NCI-H526 treated with DMSO at 0.1 percent for 48 hours (cell line): Measurements from ENCODE around the gene ZNF324.
A peak's percentile ranks its signal among the peaks of the same experiment; 100 is the strongest.
"Not testable (repeated sequence)": the region's sequence is repeated elsewhere in the genome, so short reads cannot be mapped to it uniquely, and the experiment has no call there.

Source experiments
- DNase-seq: peaks from one replicate; lab custom pipeline; 2025; lab: John Stamatoyannopoulos, UW

The ZNF324 gene

GRCh38 chr19:58471736-58472135 lies 4.9 kb downstream of the ZNF324 start:
- no peak for DNase-seq

GRCh38 chr19:58473775-58474174 lies 6.9 kb downstream of the ZNF324 start:
- DNase-seq: no peak

GRCh38 chr19:58474291-58474996 lies 7.6 kb downstream of the ZNF324 start:
- no peak for DNase-seq

- DNase-seq: no peak
These were observed 8.3 kb downstream of the ZNF324 start for GRCh38 chr19:58474997-58475713.

- DNase-seq: peak; percentile 91
These were observed 9.0 kb downstream of the ZNF324 start, which contains the start of gene ZNF446 for GRCh38 chr19:58475714-58476497. TSS of gene ZNF446 (plus strand) at chr19:58476352. CDS start at chr19:58477219, 867 bp downstream.

DNA sequence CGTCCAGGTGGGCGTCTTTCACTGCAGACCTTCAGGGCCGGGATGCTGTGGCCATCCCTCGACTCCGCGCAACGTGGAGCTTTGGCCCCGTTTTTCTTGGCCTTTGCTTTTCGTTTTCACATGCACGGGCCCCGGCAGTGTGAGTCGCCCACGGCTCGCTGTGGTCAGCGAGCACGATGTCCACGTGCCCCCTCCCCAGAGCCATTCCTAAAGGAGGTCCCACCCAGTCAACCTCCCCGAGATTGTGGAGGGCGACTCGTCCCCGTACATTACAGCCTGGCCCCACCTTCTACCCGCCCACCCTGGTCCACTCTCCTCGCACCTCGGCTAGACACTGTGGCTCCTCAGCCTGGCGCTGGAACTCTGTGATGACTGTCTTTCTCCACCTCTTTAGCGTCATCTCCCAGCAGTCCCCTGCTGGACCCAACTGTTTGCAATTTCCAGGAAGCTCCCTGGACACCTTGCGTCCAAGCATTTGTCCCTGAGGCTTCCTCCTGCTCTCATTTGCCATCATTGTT lies 9.7 kb downstream of the ZNF324 start:
- DNase-seq: no peak

DNA sequence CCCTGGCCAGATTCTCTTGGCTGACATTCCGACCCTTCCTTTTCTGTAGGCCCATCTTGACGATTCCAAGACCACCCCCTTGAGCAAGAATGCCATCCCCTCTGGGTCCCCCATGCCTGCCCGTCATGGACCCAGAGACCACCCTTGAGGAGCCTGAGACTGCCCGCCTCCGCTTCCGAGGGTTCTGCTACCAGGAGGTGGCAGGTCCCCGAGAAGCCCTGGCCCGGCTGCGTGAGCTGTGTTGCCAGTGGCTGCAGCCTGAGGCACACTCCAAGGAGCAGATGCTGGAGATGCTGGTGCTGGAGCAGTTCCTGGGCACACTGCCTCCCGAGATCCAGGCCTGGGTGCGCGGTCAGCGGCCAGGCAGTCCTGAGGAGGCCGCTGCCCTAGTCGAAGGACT lies 10.2 kb downstream of the ZNF324 start:
- no peak for DNase-seq

GRCh38 chr19:58477871-58478270 lies 11.0 kb downstream of the ZNF324 start:
- no peak for DNase-seq

- DNase-seq: no peak
These were observed 12.4 kb downstream of the ZNF324 start for GRCh38 chr19:58479303-58479702.

DNA sequence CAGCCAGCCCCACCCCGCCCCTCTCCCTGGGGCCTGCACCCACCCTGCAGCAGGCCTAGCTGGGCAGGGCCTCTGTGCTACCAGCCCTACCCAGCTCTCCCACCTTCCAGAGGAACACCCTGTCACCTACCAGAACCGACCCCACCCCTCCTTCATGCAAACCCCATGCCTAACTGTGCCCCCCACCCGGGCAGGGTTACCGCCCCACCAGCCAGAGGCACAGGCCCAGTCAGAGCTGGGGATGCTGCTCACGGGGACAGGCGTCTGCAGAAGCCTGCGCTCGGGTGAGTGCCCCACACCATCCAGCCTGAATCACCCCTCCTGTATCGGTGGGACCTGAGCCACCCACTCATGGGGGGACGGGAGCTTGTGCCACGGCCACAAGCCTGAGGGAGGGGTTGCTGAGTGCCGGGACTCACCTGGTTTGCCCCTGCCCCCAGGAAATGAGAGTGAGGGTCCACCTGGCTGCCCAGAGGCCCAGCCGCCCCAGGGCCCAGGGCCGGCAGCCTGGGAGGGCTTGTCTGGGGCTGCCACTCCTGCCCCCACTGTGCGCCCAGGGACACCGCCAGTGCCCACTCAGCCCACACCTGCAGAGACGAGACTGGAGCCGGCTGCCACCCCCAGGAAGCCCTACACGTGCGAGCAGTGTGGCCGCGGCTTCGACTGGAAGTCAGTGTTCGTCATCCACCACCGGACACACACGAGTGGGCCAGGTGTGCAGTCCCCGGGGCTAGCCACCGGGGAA lies 13.0 kb downstream of the ZNF324 start:
- DNase-seq: no peak

DNA sequence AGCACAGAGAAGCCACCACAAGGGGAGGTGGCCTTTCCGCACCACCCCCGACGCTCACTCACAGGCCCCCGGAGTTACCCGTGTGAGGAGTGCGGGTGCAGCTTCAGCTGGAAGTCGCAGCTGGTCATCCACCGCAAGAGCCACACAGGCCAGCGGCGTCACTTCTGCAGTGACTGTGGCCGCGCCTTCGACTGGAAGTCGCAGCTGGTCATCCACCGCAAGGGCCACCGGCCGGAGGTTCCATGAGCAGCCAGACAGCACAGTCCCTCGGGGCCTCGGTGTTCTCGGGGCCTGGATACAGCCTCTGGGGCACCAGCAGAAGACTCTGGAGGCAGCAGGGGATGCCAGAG lies 13.6 kb downstream of the ZNF324 start:
- no peak for DNase-seq

- DNase-seq: no peak
These were observed 14.0 kb downstream of the ZNF324 start for GRCh38 chr19:58480831-58481230.

DNA sequence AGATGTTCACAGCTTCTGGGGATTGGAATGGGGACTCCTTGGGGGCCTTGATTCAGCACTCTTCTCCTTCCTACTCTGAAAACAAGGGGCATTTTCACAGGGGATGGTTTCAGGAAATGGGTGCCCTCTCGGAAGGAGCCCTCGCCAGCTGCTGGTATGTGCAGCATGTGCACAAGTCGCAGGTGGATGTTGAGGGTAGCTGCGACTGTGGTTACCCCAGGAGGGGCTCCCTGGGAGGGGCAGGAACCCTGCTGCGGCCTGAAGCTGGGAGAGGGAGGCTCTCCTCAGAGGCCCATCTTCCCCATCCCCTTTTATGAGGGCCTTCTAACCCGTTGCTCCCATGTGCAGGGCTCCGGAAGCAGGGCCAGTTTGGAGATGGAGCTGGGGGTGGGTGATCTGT lies 15.5 kb downstream of the ZNF324 start:
- no peak for DNase-seq

GRCh38 chr19:58483776-58484175 lies 16.9 kb downstream of the ZNF324 start:
- DNase-seq: no peak

- not testable (repeated sequence) for DNase-seq
These were observed 17.5 kb downstream of the ZNF324 start for GRCh38 chr19:58484349-58484748.

- no peak for DNase-seq
These were observed 24.5 kb downstream of the ZNF324 start for GRCh38 chr19:58491393-58491792.

- DNase-seq: no peak
These were observed 25.4 kb downstream of the ZNF324 start for GRCh38 chr19:58492265-58492664.

DNA sequence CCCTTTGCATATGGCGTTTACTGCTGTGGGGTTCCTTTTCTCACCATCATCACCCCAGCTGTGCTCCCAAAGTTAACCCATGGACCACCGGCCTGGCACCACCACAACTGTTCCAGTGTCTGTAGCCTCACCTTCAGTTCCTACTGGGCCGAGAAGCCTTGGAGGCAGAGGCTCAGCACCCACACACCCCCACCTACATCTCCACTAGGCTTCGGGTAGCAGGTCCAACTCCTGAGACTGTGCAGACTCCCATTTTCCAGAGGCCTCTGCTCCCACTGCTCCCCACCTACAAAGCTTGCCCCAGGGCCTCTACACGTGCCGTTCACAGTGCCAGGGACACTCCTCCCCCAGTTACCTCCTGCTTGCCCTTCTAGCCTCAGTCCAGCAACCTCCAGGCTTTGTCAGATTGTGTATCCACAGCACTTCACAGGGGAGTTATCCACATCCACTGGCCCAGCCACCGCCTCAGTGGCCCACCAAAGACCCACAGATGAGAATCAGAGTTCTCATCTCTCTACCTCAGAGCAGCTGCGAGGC lies 30.8 kb downstream of the ZNF324 start:
- DNase-seq: no peak

GRCh38 chr19:58498316-58499020 lies 31.6 kb downstream of the ZNF324 start:
- DNase-seq: no peak

GRCh38 chr19:58499021-58499927 lies 32.4 kb downstream of the ZNF324 start:
- DNase-seq: peak; percentile 97
